Smooth muscle cell (in vitro differentiated cells): ENCODE measurements around the gene ADD3. TPM values are rescaled to one million over a fixed set of nuclear protein-coding genes. Genes with fewer than 3 reads are reported as not detected.
A peak's percentile ranks its signal among the peaks of the same experiment; 100 is the strongest.

Experiments
- DNase-seq: peaks from one replicate; lab custom pipeline; 2025; ENCODE audit not compliant: unreplicated experiment; lab: John Stamatoyannopoulos, UW
- H2AFZ ChIP-seq: fragments of 200-600 bp; sonication (generic); 2 replicates; pipeline ENCODE4 v1.6.0; 2016; ENCODE audit warnings: antibody characterized with exemption, low read depth, mild to moderate bottlenecking
- H3F3A ChIP-seq: fragments of 200-600 bp; sonication (generic); 2 replicates; pipeline ENCODE4 v1.6.0; 2017; ENCODE audit warnings: antibody characterized with exemption, low read depth
- H3K27ac ChIP-seq: fragments of 200-600 bp; sonication (generic); 2 replicates; pipeline ENCODE4 v1.5.1; 2016; ENCODE audit warnings: low read depth, mild to moderate bottlenecking
- H3K27me3 ChIP-seq: fragments of 200-600 bp; sonication (generic); 2 replicates; pipeline ENCODE4 v1.6.1; 2016; ENCODE audit warnings: low read depth, mild to moderate bottlenecking
- H3K36me3 ChIP-seq: fragments of 200-600 bp; sonication (generic); 2 replicates; pipeline ENCODE4 v1.5.1; 2016; ENCODE audit warnings: low read depth
- H3K4me1 ChIP-seq: fragments of 200-600 bp; sonication (generic); 2 replicates; pipeline ENCODE4 v1.5.1; 2016; ENCODE audit warnings: low read depth
- H3K4me2 ChIP-seq: fragments of 200-600 bp; sonication (generic); 2 replicates; pipeline ENCODE4 v1.6.0; 2016; ENCODE audit warnings: mild to moderate bottlenecking
- H3K4me3 ChIP-seq: fragments of 200-600 bp; sonication (generic); 2 replicates; pipeline ENCODE4 v1.5.1; 2016; ENCODE audit warnings: mild to moderate bottlenecking
- H3K79me2 ChIP-seq: fragments of 200-600 bp; sonication (generic); 2 replicates; pipeline ENCODE4 v1.6.0; 2016; ENCODE audit warnings: low read depth, mild to moderate bottlenecking
- H3K9ac ChIP-seq: fragments of 200-600 bp; sonication (generic); 2 replicates; pipeline ENCODE4 v1.6.0; 2016; ENCODE audit warnings: low read depth
- H3K9me3 ChIP-seq: fragments of 200-600 bp; sonication (generic); replicated peaks from 2 replicates; pipeline ENCODE4 v1.5.1; 2016; ENCODE audit warnings: low read depth
- H4K20me1 ChIP-seq: fragments of 200-600 bp; sonication (generic); 2 replicates; pipeline ENCODE4 v1.6.0; 2016; ENCODE audit warnings: low read depth
- CTCF ChIP-seq: fragments of 200-600 bp; sonication (generic); IDR thresholded peaks from 2 replicates; pipeline ENCODE4 v1.5.1; 2017; ENCODE audit warnings: borderline replicate concordance, mild to moderate bottlenecking, antibody characterized with exemption; ENCODE audit not compliant: insufficient read depth, poor library complexity, severe bottlenecking
- WGBS: methylation state at CpG from one replicate; pipeline ENCODE4 v1.1.7; 2016; ENCODE audit warnings: low lambda C conversion rate; 5-methylcytosine and 5-hydroxymethylcytosine counted together
- polyA plus RNA-seq: library from polyadenylated mRNA; unstranded; fragments of >200 nt; fragmentation: Nextera tagmentation; extraction: Ambion mirVana; gene quantifications from 2 replicates; pipeline ENCODE4 v1.2.1, GENCODE V29; 2016
- total RNA-seq: library from RNA; depleted of rRNA; stranded (reverse); fragments of >200 nt; gene quantifications from 2 replicates; pipeline ENCODE4 v1.2.3, GENCODE V29; 2014

ADD3 gene
- total and polyA plus RNA-seq, 2 experiments from 2014 or later = 75.0 to 155 TPM

- H3K27ac ChIP-seq = no peak overlapping the region
- no peaks in the 10 kb centered on the region for H3K36me3 ChIP-seq
- no peak for TF ChIP-seq CTCF
- no peak overlapping the region for H3K4me2 ChIP-seq
- no peaks in the 10 kb centered on the region for H3K9me3 ChIP-seq
- no peak overlapping the region for H3K9ac ChIP-seq
- H4K20me1 ChIP-seq = peaks cover 86% of the 10 kb centered on the region
- no peaks in the 10 kb centered on the region for H3K27me3 ChIP-seq
- peaks cover 18% of the 10 kb centered on the region for H3K4me1 ChIP-seq
- no peak overlapping the region for H3K4me3 ChIP-seq
- H2AFZ ChIP-seq = no peak overlapping the region
- no peaks in the 10 kb centered on the region for H3F3A ChIP-seq
- H3K79me2 ChIP-seq = peaks cover 87% of the 10 kb centered on the region
- DNase-seq = no peak
These were observed 31.5 kb downstream of the ADD3 start for GRCh38 chr10:110039254-110039653.

GRCh38 chr10:110040108-110040507 is 32.3 kb downstream of the ADD3 start:
- Histone ChIP-seq H3F3A (no peaks in the 10 kb centered on the region), H3K9me3 (no peaks in the 10 kb centered on the region), H3K4me3 (no peak overlapping the region), H3K36me3 (no peaks in the 10 kb centered on the region), H3K79me2 (peaks cover 87% of the 10 kb centered on the region), H3K27ac (peak overlapping the region; percentile 87), H3K9ac (peak overlapping the region; percentile 9), H3K4me2 (no peak overlapping the region), H3K27me3 (no peaks in the 10 kb centered on the region), H3K4me1 (peaks cover 14% of the 10 kb centered on the region), H4K20me1 (peaks cover 79% of the 10 kb centered on the region), H2AFZ (no peak overlapping the region)
- TF ChIP-seq CTCF = no peak
- 97% methylated on average over 1 of the region's 1 CpG for WGBS
- no peak for DNase-seq

- 92% methylated on average over 9 of the region's 9 CpGs for WGBS
- H3K4me1 ChIP-seq = peaks cover 14% of the 10 kb centered on the region
- no peak for TF ChIP-seq CTCF
- H3K9ac ChIP-seq = peak overlapping the region; percentile 9
- peak overlapping the region; percentile 87 for H3K27ac ChIP-seq
- H3K79me2 ChIP-seq = peaks cover 87% of the 10 kb centered on the region
- no peak overlapping the region for H2AFZ ChIP-seq
- no peak overlapping the region for H3K4me3 ChIP-seq
- H3K9me3 ChIP-seq = no peaks in the 10 kb centered on the region
- H3F3A ChIP-seq = no peaks in the 10 kb centered on the region
- DNase-seq = no peak
- no peaks in the 10 kb centered on the region for H3K36me3 ChIP-seq
- peaks cover 74% of the 10 kb centered on the region for H4K20me1 ChIP-seq
- H3K27me3 ChIP-seq = no peaks in the 10 kb centered on the region
- peak overlapping the region; percentile 26 for H3K4me2 ChIP-seq
These were observed 33.1 kb downstream of the ADD3 start for GRCh38 chr10:110040767-110041478.

DNA sequence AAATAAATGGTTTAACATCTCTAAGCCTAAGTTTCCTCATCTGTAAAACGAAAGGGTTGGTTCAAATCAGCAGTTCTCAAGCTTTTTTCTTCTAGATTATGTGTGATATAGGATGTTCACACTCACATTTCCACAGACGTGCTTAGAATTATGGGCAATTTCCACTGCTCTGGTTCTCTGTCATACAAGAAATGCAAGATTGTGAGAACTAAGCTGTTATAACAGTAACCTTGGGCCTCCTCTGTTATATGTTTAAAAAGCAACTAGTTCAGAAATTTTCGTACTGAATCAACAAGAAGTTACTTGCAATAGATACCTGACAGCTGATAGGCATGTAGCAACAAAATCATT is 33.7 kb downstream of the ADD3 start:
- peaks cover 88% of the 10 kb centered on the region for H3K79me2 ChIP-seq
- H2AFZ ChIP-seq = no peak overlapping the region
- H3K4me3 ChIP-seq = no peak overlapping the region
- H3K4me1 ChIP-seq = peaks cover 14% of the 10 kb centered on the region
- no peak for DNase-seq
- H4K20me1 ChIP-seq = peaks cover 74% of the 10 kb centered on the region
- no peak for TF ChIP-seq CTCF
- no peaks in the 10 kb centered on the region for H3K9me3 ChIP-seq
- WGBS = 71% methylated on average over 3 of the region's 3 CpGs
- peak overlapping the region; percentile 87 for H3K27ac ChIP-seq
- H3K4me2 ChIP-seq = peak overlapping the region; percentile 32
- H3K27me3 ChIP-seq = no peaks in the 10 kb centered on the region
- peak overlapping the region; percentile 21 for H3K9ac ChIP-seq
- H3K36me3 ChIP-seq = no peaks in the 10 kb centered on the region
- no peaks in the 10 kb centered on the region for H3F3A ChIP-seq
